Uterus (tissue), 4 donors: ENCODE measurements around the gene ECT2. TPM values are rescaled to one million over a fixed set of nuclear protein-coding genes. Genes with fewer than 3 reads are reported as not detected.
"Not testable (repeated sequence)": the region's sequence is repeated elsewhere in the genome, so short reads cannot be mapped to it uniquely, and the experiment has no call there.

Source experiments
- DNase-seq, 2 donors: peaks; one replicate each; pipeline ENCODE4 v3.0.0-alpha.2; 2019 to 2020
- H3K27ac ChIP-seq, 2 donors: fragments of 200-600 bp; sonication (generic); 1 replicate in 1 of 2; 2 replicates in 1 of 2; pipeline ENCODE4 v1.5.1; 2016 to 2018
- H3K27me3 ChIP-seq, 2 donors: fragments of 200-600 bp; sonication (generic); one replicate each; pipeline ENCODE4 v1.5.1; 2018 to 2019; ENCODE audit warnings: control low read depth in 1 of 2
- H3K36me3 ChIP-seq, 2 donors: fragments of 200-600 bp; sonication (generic); one replicate each; pipeline ENCODE4 v1.5.1; 2019; ENCODE audit warnings: control low read depth in 1 of 2
- H3K4me1 ChIP-seq, 2 donors: fragments of 200-600 bp; sonication (generic); one replicate each; pipeline ENCODE4 v1.5.1; 2018 to 2019; ENCODE audit warnings: control low read depth in 1 of 2
- H3K4me3 ChIP-seq, 2 donors: fragments of 200-600 bp; sonication (generic); 1 replicate in 1 of 2; 2 replicates in 1 of 2; pipeline ENCODE4 v1.5.1; 2018 to 2019; ENCODE audit warnings: mild to moderate bottlenecking in 1 of 2
- H3K9me3 ChIP-seq, 2 donors: fragments of 200-600 bp; sonication (generic); one replicate each; pipeline ENCODE4 v1.5.1; 2019; ENCODE audit warnings: control low read depth in 1 of 2
- POLR2A ChIP-seq, 2 donors: fragments of 450-650 bp; IDR thresholded peaks; one replicate each; pipeline ENCODE4 v1.6.1; 2016; ENCODE audit warnings: antibody characterized with exemption in 2 of 2, mild to moderate bottlenecking in 1 of 2, moderate library complexity in 1 of 2
- intact Hi-C: fragments of 100-400 bp; cut with DNase I; formaldehyde crosslinking; loops from one replicate; pipeline ENCODE4 v1.15.1; 2023; ENCODE audit warnings: low total_unique reads
- total RNA-seq, 4 donors: library from RNA; depleted of rRNA in 3 of 4; stranded (reverse); fragments of >200 nt in 3 of 4; gene quantifications; one replicate each; pipeline versions ENCODE4 v1.1.0 to v1.2.4, GENCODE V29; 2014 to 2023
- TF ChIP-seq, protein P1 (sequence below), 4 experiments: fragments of 200-600 bp in 2 of 4; fragments of 450-650 bp in 2 of 4; sonication (generic) in 2 of 4; IDR thresholded peaks; one replicate each; pipeline ENCODE4 v1.5.1; 2016 to 2019; ENCODE audit warnings: antibody characterized with exemption in 4 of 4, mild to moderate bottlenecking in 2 of 4, moderate library complexity in 1 of 4
- donor health status: DM: yes; HTN: yes; CAD: no.

ECT2 gene, protein sequence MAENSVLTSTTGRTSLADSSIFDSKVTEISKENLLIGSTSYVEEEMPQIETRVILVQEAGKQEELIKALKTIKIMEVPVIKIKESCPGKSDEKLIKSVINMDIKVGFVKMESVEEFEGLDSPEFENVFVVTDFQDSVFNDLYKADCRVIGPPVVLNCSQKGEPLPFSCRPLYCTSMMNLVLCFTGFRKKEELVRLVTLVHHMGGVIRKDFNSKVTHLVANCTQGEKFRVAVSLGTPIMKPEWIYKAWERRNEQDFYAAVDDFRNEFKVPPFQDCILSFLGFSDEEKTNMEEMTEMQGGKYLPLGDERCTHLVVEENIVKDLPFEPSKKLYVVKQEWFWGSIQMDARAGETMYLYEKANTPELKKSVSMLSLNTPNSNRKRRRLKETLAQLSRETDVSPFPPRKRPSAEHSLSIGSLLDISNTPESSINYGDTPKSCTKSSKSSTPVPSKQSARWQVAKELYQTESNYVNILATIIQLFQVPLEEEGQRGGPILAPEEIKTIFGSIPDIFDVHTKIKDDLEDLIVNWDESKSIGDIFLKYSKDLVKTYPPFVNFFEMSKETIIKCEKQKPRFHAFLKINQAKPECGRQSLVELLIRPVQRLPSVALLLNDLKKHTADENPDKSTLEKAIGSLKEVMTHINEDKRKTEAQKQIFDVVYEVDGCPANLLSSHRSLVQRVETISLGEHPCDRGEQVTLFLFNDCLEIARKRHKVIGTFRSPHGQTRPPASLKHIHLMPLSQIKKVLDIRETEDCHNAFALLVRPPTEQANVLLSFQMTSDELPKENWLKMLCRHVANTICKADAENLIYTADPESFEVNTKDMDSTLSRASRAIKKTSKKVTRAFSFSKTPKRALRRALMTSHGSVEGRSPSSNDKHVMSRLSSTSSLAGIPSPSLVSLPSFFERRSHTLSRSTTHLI
- 10 to 100 TPM in 1 of 4 donors, 1 to 10 TPM in 3; 2.6 to 52.9 (median 4.9) TPM for total RNA-seq

DNA sequence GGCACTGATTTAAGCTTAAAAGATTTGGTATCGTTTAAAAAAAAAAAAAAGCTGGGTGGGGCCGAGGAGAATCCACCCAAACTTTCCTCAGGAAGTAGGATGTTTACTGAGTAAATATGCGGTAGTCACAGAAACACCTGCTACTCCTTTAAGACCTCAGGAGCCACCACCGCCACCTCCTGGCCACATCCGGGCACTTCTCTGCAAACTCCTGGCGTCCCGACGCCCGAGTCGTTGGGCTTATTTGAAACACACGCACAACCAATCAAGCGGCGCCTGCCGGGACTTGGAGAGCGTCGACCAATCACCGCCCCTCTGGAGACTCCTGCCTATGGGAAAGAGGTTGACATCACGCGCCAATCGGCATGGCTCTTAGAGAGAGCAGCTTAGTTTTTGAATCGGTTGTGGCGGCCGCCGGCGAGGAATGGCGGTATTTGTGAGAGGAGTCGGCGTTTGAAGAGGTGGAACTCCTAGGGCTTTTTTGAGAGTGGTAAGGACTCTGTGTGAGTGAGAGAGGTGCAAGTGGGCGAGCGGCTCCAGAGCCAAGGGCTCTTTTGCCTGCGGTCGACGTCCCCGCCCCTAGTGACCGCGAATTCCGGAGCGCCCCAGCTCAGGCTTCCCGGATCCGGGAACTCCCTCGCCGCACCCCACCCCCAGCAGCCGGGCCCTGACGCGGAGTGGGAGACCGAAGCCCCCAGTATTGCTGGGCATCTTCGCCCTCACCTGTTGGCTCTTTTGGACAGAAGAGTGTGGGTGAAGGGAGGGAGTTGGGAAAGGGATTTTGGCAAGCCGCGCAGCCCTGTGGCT is at the start of gene ECT2:
Gene ECT2 (plus strand): TSS at position 359 of the 807 bp plus-strand sequence. CDS start 3,805 bp downstream, outside the sequence.
- intact Hi-C loops = no loop called here
- Histone ChIP-seq H3K4me1 (no peaks in the 10 kb centered on the region), H3K27ac (peak within 1 kb of the TSS; percentile 68 to 73), H3K4me3 (peak within 1 kb of the TSS; percentile 75 to 91), H3K36me3 (no peaks in the 10 kb centered on the region), H3K9me3 (no peaks in the 10 kb centered on the region), H3K27me3 (no peaks in the 10 kb centered on the region)
- TF ChIP-seq POLR2A (IDR thresholded peaks at IDR 0.05) = peak; percentile 15 to 29
- TF ChIP-seq, protein P1, sequence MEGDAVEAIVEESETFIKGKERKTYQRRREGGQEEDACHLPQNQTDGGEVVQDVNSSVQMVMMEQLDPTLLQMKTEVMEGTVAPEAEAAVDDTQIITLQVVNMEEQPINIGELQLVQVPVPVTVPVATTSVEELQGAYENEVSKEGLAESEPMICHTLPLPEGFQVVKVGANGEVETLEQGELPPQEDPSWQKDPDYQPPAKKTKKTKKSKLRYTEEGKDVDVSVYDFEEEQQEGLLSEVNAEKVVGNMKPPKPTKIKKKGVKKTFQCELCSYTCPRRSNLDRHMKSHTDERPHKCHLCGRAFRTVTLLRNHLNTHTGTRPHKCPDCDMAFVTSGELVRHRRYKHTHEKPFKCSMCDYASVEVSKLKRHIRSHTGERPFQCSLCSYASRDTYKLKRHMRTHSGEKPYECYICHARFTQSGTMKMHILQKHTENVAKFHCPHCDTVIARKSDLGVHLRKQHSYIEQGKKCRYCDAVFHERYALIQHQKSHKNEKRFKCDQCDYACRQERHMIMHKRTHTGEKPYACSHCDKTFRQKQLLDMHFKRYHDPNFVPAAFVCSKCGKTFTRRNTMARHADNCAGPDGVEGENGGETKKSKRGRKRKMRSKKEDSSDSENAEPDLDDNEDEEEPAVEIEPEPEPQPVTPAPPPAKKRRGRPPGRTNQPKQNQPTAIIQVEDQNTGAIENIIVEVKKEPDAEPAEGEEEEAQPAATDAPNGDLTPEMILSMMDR (IDR thresholded peaks at IDR 0.05) = peak; percentile 74 to 80 (median 78)
- DNase-seq = peak; percentile 97 to 98

DNA sequence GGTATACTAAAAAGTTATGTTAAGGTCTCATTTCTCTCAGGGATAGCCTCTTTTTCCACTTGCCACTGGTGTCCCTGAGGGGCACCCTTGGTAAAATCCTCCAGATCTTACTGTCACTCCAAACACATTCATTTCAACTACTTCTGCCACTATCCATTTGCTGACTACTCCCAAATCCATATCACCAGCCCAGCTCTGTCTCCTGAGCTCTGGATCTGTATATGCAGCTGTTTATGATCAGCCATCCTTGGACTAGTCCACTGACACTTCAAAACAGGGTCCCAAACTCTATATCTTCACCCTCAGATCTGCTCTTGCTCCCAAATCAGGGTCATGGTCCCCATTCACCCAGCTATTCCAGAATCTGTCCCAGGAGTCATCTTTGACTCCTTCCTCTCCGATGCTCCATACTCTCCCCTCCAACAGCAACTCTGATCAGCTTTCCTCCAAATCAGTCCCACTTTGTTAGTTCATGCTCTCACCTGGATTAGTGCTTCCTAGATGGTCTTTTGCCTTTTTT is 49.5 kb upstream of the ECT2 start:
- Histone ChIP-seq H3K9me3 (no peaks in the 10 kb centered on the region), H3K36me3 (no peaks in the 10 kb centered on the region), H3K4me1 (no peaks in the 10 kb centered on the region), H3K4me3 (no peak overlapping the region), H3K27me3 (no peaks in the 10 kb centered on the region), H3K27ac (no peak overlapping the region)
- no peak for DNase-seq
- intact Hi-C loops = no loop called here
- no peak for TF ChIP-seq POLR2A (IDR thresholded peaks at IDR 0.05)
- TF ChIP-seq, protein P1 (IDR thresholded peaks at IDR 0.05) = no peak

DNA sequence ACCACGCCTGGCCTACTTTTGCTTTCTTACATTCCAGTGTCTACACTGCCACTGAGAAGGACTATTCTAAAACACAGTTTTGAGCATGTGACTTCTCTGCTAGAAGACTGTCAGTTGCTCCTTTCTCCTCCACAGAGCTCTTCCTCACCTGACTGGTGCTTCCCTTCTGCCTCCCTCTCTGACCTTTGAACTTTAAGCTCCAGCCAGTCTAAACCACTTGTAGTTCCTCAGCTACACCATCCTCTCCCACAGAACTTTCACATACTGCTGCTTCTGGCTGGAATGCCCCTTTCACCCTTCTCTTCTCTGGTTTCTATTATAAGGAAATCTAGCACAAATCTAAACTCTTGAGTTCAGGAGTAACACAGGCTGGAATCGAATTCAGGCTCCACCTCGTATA is 48.8 kb upstream of the ECT2 start:
- H3K4me3 ChIP-seq = no peak overlapping the region
- H3K36me3 ChIP-seq = no peaks in the 10 kb centered on the region
- DNase-seq = no peak
- H3K4me1 ChIP-seq = no peaks in the 10 kb centered on the region
- intact Hi-C loops = no loop called here
- no peaks in the 10 kb centered on the region for H3K9me3 ChIP-seq
- no peak for TF ChIP-seq POLR2A (IDR thresholded peaks at IDR 0.05)
- TF ChIP-seq, protein P1 (IDR thresholded peaks at IDR 0.05) = no peak
- H3K27me3 ChIP-seq = no peaks in the 10 kb centered on the region
- no peak overlapping the region for H3K27ac ChIP-seq

DNA sequence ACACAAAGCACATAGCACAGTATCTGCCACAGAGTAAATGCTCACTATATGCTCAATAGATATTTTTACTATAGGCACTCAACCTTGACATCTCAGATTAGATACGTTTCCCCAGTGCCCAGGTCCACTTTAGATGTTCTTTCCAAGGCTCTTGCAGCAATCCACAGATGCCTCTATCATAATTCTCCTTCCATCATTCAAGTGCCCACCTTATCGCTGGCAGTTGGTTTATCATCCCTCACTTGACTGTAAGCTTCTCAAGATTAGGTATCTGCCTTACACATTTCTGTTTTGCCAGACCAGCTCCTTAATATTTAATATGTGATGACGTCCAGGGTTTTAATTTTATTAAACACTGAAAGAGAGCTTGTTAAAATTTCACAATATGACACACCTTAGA is 48.3 kb upstream of the ECT2 start:
- Histone ChIP-seq H3K9me3 (no peaks in the 10 kb centered on the region), H3K36me3 (no peaks in the 10 kb centered on the region), H3K4me3 (no peak overlapping the region), H3K27ac (no peak overlapping the region), H3K27me3 (no peaks in the 10 kb centered on the region), H3K4me1 (no peaks in the 10 kb centered on the region)
- TF ChIP-seq, protein P1 (IDR thresholded peaks at IDR 0.05) = no peak
- no peak for TF ChIP-seq POLR2A (IDR thresholded peaks at IDR 0.05)
- intact Hi-C loops = no loop called here
- DNase-seq = no peak

DNA sequence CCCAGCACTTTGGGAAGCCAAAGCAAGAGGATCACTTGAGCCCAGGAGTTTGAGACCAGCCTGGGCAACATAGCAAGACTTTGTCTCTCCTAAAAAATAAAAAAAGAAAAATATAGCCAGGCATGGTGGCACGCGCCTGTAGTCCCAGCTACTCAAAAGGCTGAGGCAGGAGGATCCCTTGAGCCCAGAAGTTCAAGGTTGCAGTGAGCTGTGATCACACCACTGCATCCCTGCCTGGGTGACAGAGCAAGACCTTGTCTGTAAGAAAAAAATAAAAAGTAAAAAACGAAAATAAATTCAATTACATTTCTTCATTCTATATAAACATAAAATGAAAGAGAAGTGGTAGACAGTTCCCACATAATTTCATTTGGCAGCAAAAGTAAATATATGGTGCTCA is 47.8 kb upstream of the ECT2 start:
- H3K4me3 ChIP-seq, H3K4me1 ChIP-seq, H3K27me3 ChIP-seq, H3K36me3 ChIP-seq, intact Hi-C loops, H3K9me3 ChIP-seq, DNase-seq, H3K27ac ChIP-seq: not testable (repeated sequence)
